ENCODE results near the gene PAPSS1. TPM values are rescaled to one million over a fixed set of nuclear protein-coding genes. Genes with fewer than 3 reads are reported as not detected.
"Not testable (repeated sequence)": the region's sequence is repeated elsewhere in the genome, so short reads cannot be mapped to it uniquely, and the experiment has no call there.

The PAPSS1 gene
- total RNA-seq, 6 experiments from 2014 or later = 55.5 to 64.7 (median 62.9) TPM

DNA sequence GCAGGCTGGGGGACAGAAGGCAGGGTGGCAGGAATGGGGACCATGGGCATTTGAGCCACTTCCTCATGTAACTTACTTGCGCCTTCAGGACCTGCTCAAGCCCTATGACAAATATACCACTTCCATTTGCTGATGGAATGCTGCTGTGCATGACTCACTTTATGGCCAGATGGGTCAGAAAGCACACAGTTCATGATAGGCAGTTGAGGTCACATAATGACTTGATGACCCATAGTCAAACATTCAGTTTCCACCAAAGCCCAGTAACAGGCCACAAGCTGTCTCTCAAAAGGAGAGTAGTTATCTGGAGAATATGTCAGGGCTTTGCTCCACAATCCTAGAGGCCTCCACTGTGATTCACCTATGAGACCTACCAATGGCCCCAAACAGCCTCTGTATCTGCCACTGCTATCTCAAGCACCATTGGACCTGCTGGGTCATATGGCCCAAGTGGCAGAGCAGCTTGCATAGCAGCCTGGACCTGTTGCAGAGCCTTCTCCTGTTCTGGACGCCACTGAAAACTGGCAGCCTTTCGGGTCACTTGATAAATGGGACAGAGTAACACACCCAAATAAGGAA, 5.3 kb upstream of the PAPSS1 start:
- TF ChIP-seq, protein P1, sequence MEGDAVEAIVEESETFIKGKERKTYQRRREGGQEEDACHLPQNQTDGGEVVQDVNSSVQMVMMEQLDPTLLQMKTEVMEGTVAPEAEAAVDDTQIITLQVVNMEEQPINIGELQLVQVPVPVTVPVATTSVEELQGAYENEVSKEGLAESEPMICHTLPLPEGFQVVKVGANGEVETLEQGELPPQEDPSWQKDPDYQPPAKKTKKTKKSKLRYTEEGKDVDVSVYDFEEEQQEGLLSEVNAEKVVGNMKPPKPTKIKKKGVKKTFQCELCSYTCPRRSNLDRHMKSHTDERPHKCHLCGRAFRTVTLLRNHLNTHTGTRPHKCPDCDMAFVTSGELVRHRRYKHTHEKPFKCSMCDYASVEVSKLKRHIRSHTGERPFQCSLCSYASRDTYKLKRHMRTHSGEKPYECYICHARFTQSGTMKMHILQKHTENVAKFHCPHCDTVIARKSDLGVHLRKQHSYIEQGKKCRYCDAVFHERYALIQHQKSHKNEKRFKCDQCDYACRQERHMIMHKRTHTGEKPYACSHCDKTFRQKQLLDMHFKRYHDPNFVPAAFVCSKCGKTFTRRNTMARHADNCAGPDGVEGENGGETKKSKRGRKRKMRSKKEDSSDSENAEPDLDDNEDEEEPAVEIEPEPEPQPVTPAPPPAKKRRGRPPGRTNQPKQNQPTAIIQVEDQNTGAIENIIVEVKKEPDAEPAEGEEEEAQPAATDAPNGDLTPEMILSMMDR (IDR thresholded peaks at IDR 0.05) = no peak
- H3K27me3 Mint-ChIP-seq (ENCODE audit: insufficient read depth) = peaks cover 3% of the 10 kb centered on the region

DNA sequence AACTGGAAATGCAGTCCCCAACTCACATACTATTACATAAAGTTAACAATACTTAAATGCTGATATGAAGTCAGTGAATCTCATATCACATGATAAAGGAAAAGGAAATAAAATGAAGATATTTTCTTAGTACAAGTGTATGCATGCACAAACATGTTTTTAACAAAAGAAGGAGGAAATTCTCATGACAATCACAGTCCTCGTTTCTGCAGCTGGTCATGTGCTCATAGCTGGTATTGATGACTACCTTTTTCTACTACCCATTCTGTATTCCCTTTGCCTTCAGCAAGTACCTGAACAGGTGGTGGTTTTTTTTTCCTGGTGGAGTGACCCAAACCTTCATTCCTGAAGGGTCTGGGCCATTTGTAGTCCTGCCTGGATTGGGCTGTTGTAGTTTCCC, 3.3 kb upstream of the PAPSS1 start:
- not testable (repeated sequence) for H3K9me3 Mint-ChIP-seq; H3K27me3 Mint-ChIP-seq (ENCODE audit: insufficient read depth); H3K27ac Mint-ChIP-seq; H3K4me3 Mint-ChIP-seq; H3K36me3 Mint-ChIP-seq (ENCODE audit: low read depth); DNase-seq
- H3K4me1 Mint-ChIP-seq (ENCODE audit: low read depth) = peaks cover 27% of the 10 kb centered on the region

More for the DNA sequence above, 5.3 kb upstream of the PAPSS1 start:
- Mint-ChIP-seq H3K9me3 (no peaks in the 10 kb centered on the region), H3K4me3 (no peak overlapping the region), H3K27ac (no peak overlapping the region), H3K36me3 (ENCODE audit: low read depth) (no peaks in the 10 kb centered on the region), H3K4me1 (ENCODE audit: low read depth) (peaks cover 16% of the 10 kb centered on the region)
- peak; percentile 51 for DNase-seq

DNA sequence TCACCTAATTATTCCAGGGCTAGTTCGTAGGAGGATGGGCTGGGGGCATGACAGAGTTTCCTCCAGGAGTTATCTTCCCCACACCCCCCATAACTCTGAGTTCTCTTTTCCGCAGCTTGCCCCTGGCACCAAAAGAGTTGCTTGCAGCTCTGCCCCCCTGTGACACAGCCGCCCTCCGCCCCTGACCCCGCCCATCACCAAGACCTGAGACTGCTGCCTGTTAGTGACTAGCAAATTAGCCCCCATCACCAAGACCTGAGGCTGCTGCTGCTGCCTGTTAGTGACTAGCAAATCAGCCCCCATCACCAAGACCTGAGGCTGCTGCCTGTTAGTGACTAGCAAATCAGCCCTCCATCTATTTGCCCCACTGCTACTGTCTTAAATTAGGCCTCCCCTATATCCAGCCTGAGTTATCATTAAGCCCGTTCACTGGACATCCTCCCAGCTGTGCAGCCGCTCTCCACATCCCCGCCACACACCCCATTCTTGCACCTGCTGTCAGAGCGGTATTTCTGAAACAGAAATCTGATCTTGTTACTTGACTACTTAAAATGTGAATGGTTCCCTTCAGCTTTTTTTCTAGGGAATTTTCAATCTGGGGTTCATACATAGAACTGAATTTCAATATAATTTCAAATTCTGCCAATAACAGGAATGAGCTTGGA, 1.5 kb upstream of the PAPSS1 start:
- DNase-seq = no peak
- TF ChIP-seq, protein P1 (IDR thresholded peaks at IDR 0.05) = no peak
- no peaks in the 10 kb centered on the region; the same call in 1 of the 2 replicates for H3K27me3 Mint-ChIP-seq (ENCODE audit: insufficient read depth)
- H3K27ac Mint-ChIP-seq = no peak overlapping the region
- H3K9me3 Mint-ChIP-seq = no peaks in the 10 kb centered on the region
- peaks cover 6% of the 10 kb centered on the region for H3K36me3 Mint-ChIP-seq (ENCODE audit: low read depth)
- peaks cover 38% of the 10 kb centered on the region for H3K4me1 Mint-ChIP-seq (ENCODE audit: low read depth)
- H3K4me3 Mint-ChIP-seq = peak overlapping the region; percentile 98

DNA sequence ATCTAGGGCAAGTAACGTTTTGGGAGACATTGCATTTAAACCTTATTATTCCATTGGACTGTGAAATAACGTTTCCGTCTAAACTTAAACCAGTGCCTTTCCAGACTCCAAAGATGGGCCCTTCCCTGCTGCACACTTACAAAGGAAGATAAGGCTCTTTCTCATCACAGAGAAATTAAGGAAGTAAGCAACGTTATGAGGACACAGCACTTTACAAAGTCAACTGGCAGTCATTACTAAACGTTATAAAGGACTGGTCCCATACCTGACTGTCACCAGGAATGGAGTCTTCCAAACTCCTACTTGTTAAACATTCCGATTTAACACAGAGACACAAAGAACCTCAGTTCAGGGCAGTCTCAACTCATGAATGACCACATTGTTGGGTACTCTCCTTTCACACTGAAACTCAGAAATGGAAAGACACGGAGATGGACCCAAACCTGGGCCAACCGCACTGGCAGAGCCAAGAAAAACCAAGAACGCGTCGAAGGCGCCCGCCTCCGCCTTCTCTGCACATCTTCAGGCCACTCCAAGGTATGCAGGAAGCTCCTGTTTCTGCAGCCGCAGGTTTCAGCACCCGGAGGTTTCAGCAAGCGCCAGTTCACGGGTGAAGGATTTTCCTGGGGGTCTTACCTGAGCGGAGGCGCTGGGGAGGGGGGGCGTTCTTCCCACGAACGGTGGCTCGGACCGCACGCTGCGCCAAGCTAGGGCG, 670 bp downstream of the PAPSS1 start:
- peaks cover 7% of the 10 kb centered on the region for H3K36me3 Mint-ChIP-seq (ENCODE audit: low read depth)
- H3K27me3 Mint-ChIP-seq (ENCODE audit: insufficient read depth) = no peaks in the 10 kb centered on the region; the same call in 1 of the 2 replicates
- peak overlapping the region; percentile 53 for H3K27ac Mint-ChIP-seq
- TF ChIP-seq, protein P1 (IDR thresholded peaks at IDR 0.05) = no peak
- H3K9me3 Mint-ChIP-seq = no peaks in the 10 kb centered on the region
- peak overlapping the region; percentile 98 for H3K4me3 Mint-ChIP-seq
- DNase-seq = peak; percentile 32
- peaks cover 28% of the 10 kb centered on the region for H3K4me1 Mint-ChIP-seq (ENCODE audit: low read depth)

DNA sequence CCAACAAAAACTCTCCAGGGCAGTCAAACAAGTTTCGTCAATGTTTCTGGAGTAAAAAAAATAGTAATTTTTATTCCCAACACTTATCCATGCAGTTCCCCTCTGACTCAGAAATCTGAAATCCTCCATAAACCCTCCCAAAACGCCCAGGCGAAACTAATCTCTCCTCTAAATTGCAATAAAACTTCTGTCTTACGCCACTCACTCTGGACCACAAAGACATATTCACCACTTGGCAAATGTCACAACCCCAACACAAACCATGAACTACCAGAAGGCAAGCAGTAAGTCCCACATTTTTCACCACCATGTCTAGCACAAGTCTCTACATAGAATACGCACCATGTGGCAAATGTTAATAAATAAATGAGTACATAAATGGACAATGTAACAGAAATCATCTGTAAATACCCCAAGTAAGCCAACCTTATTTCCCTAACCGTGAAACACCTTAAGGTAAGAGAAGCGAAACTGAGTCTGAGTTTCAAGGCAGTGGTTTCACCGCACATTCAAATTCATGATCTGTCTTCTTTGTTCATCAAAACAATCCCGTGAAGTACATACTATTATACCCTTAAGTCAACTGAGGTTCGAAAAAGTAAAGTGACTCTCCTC, 1.6 kb downstream of the PAPSS1 start:
- peak; percentile 57 for DNase-seq

More for the DNA sequence above, 1.6 kb downstream of the PAPSS1 start:
- Mint-ChIP-seq H3K27me3 (ENCODE audit: insufficient read depth) (no peaks in the 10 kb centered on the region; the same call in 1 of the 2 replicates), H3K36me3 (ENCODE audit: low read depth) (peaks cover 13% of the 10 kb centered on the region), H3K4me1 (ENCODE audit: low read depth) (peaks cover 33% of the 10 kb centered on the region), H3K9me3 (no peaks in the 10 kb centered on the region), H3K27ac (peak overlapping the region; percentile 53), H3K4me3 (peak overlapping the region; percentile 98)
- TF ChIP-seq, protein P1 (IDR thresholded peaks at IDR 0.05) = no peak

All from HFFc6 (cell line).